Muscle of back (tissue), 11 donors: ENCODE results near the gene IGSF21. TPM values are rescaled to one million over a fixed set of nuclear protein-coding genes. Genes with fewer than 3 reads are reported as not detected.

ENCODE experiments used
- DNase-seq, 3 donors: peaks; one replicate each; pipeline versions ENCODE4 v3.0.0 to v3.0.0-alpha.2; 2013
- polyA plus RNA-seq, 10 donors: library from polyadenylated mRNA; unstranded; fragments of 120-200 nt; gene quantifications; one replicate each; pipeline ENCODE4 v1.2.1, GENCODE V29; 2013; ENCODE audit not compliant: insufficient read length in 10 of 10

The IGSF21 gene
- polyA plus RNA-seq, 10 donors, result 0.08 to 1.0 (median 0.31) TPM; not detected in 4

- DNase-seq, result no peak
These were observed 187.0 kb downstream of the IGSF21 start for GRCh38 chr1:18294437-18295176.

- DNase-seq, result no peak
These were observed 190.5 kb downstream of the IGSF21 start for GRCh38 chr1:18297896-18298648.

GRCh38 chr1:18299441-18300338 lies 192.1 kb downstream of the IGSF21 start:
- no peak for DNase-seq

- DNase-seq, result no peak
These were observed 192.8 kb downstream of the IGSF21 start for GRCh38 chr1:18300376-18300775.

GRCh38 chr1:18302788-18303413 lies 195.3 kb downstream of the IGSF21 start:
- no peak for DNase-seq

- no peak for DNase-seq
These were observed 196.7 kb downstream of the IGSF21 start for GRCh38 chr1:18304151-18304869.

- DNase-seq, result no peak
These were observed 197.7 kb downstream of the IGSF21 start for GRCh38 chr1:18305182-18305795.

GRCh38 chr1:18307329-18307898 lies 199.8 kb downstream of the IGSF21 start:
- no peak for DNase-seq

- no peak for DNase-seq
These were observed 202.1 kb downstream of the IGSF21 start for GRCh38 chr1:18309552-18310155.

- no peak for DNase-seq
These were observed 205.4 kb downstream of the IGSF21 start for GRCh38 chr1:18312961-18313360.

GRCh38 chr1:18313523-18313922 lies 205.9 kb downstream of the IGSF21 start:
- DNase-seq, result no peak

GRCh38 chr1:18314399-18314798 lies 206.8 kb downstream of the IGSF21 start:
- no peak for DNase-seq

GRCh38 chr1:18315449-18315848 lies 207.9 kb downstream of the IGSF21 start:
- DNase-seq, result no peak

- DNase-seq, result no peak
These were observed 209.2 kb downstream of the IGSF21 start for GRCh38 chr1:18316764-18317163.

- DNase-seq, result no peak
These were observed 211.5 kb downstream of the IGSF21 start for GRCh38 chr1:18319099-18319498.

- no peak for DNase-seq
These were observed 212.5 kb downstream of the IGSF21 start for GRCh38 chr1:18320051-18320450.

GRCh38 chr1:18322368-18323032 lies 214.9 kb downstream of the IGSF21 start:
- DNase-seq, result no peak

- DNase-seq, result no peak
These were observed 215.7 kb downstream of the IGSF21 start for GRCh38 chr1:18323259-18323658.

GRCh38 chr1:18324246-18324645 lies 216.6 kb downstream of the IGSF21 start:
- DNase-seq, result no peak
